Fibroblast of villous mesenchyme (primary cell): ENCODE data around the gene MYNN. TPM values are rescaled to one million over a fixed set of nuclear protein-coding genes. Genes with fewer than 3 reads are reported as not detected.
A peak's percentile ranks its signal among the peaks of the same experiment; 100 is the strongest.

ENCODE experiments used
- DNase-seq: peaks from one replicate; pipeline ENCODE4 v3.0.0-alpha.2; 2010; ENCODE audit warnings: low read depth
- H3K4me3 ChIP-seq: 2 replicates; pipeline ENCODE4 v1.5.1; 2011; ENCODE audit warnings: low read depth, mild to moderate bottlenecking, low read length
- total RNA-seq: library from RNA; depleted of rRNA; stranded (reverse); fragments of >200 nt; gene quantifications from 2 replicates; pipeline ENCODE4 v1.2.3, GENCODE V29; 2012
- TF ChIP-seq, protein P1 (sequence below): IDR thresholded peaks from 2 replicates; pipeline ENCODE4 v1.5.1; 2012; ENCODE audit warnings: low read depth, mild to moderate bottlenecking, low read length; ENCODE audit not compliant: insufficient read depth

MYNN gene
- total RNA-seq, 1 donor, result 25.5 TPM

DNA sequence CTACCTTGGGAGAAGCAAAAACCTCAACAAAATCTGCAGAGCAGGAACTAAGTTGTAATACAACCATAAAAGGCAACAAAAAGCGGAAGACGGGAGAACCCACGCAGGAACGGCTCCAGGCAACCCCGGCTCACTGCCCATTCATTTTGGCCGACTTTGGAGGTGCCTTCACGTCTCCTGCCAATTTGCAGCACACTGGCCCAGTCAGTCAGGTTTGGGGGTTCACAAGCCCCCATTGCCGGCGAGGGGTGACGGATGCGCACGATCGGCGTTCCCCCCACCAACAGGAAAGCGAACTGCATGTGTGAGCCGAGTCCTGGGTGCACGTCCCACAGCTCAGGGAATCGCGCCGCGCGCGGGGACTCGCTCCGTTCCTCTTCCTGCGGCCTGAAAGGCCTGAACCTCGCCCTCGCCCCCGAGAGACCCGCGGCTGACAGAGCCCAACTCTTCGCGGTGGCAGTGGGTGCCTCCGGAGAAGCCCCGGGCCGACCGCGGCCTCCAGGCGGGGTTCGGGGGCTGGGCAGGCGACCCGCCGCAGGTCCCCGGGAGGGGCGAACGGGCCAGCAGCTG is 8.8 kb upstream of the MYNN start:
- peak overlapping the region; percentile 79 for H3K4me3 ChIP-seq
- peak; percentile 42 for DNase-seq

DNA sequence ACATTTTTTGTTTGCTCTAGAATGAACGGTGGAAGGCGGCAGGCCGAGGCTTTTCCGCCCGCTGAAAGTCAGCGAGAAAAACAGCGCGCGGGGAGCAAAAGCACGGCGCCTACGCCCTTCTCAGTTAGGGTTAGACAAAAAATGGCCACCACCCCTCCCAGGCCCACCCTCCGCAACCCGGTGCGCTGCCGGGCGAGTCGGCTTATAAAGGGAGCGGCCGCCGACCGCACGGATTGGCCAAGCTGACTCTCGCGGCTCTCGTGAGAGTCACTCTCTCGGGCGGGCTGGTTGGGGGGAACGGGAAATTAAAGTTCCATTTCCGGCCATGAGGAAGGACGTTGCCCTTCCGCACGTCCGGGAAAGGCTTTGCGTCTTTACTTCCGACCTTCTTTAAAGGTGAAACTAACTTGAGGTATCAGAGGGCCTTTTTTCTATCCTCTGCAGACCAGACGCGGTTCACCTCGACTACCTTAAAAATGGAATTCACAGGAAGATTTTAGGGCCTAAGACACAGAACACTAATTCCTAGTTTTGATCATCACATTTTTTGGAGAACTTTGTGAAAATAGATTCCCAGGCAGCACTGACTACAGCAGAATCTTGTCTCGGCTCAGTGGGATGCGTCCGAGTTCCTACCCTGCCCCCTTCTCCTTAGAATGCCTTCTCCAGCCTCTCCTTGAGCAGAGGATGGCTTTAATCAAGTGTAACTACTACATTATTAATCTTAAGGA is 8.1 kb upstream of the MYNN start, which contains the start of gene TERC:
Gene TERC, minus strand, starts transcription at position 179 of the 731 bp plus-strand sequence.
- DNase-seq, result peak; percentile 90
- H3K4me3 ChIP-seq, result peak within 1 kb of the TSS; percentile 79
- TF ChIP-seq, protein P1, sequence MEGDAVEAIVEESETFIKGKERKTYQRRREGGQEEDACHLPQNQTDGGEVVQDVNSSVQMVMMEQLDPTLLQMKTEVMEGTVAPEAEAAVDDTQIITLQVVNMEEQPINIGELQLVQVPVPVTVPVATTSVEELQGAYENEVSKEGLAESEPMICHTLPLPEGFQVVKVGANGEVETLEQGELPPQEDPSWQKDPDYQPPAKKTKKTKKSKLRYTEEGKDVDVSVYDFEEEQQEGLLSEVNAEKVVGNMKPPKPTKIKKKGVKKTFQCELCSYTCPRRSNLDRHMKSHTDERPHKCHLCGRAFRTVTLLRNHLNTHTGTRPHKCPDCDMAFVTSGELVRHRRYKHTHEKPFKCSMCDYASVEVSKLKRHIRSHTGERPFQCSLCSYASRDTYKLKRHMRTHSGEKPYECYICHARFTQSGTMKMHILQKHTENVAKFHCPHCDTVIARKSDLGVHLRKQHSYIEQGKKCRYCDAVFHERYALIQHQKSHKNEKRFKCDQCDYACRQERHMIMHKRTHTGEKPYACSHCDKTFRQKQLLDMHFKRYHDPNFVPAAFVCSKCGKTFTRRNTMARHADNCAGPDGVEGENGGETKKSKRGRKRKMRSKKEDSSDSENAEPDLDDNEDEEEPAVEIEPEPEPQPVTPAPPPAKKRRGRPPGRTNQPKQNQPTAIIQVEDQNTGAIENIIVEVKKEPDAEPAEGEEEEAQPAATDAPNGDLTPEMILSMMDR, result no peak

More for the DNA sequence above, 8.8 kb upstream of the MYNN start:
- TF ChIP-seq, protein P1, result no peak

DNA sequence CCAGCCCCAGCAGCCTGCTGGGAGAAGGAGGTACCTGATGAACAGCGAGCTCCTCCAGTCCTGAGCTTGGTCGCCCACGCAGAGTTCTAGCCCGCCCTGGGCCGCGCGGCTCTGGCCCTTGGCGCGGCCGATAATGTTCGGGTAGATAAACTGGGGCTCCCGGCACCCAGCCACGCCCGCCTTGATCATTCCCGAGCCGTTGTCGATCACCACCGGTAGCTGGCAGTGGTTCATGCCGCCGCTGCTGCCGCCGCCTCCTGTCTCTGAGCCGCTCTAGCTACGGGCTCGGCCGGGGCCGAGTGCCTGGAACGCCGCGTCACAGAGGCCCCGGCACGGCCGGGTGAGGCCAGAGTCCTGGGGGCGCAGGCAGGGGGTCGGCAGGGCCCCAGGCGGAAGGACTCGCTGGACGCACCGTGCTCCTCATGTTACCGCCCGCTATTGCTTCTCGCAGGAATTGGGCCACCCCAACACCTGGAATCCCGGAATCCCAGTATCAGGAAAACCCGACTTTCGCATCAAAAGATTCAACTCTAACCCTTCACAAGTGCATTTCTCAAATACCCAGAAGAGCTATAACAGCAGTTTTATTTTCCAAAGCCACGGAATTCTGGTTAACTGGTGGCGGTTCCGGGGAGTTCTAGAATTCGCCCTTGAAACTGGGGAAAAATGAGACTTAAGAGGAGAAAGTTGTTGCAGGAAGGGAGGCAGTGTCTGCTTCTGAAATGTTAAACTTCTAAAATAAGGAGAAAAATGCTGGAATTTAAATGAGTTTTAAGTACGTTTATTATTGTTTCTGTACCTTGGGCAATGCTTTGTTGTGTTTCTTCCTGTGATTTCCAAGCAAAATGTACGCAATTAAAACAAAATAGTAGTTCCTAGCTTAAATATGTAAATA is 3.7 kb upstream of the MYNN start, which contains the start of gene ACTRT3:
Gene ACTRT3, minus strand, starts transcription at position 275 of the 895 bp plus-strand sequence. Its CDS starts 41 bp downstream, at position 234.
- peak within 1 kb of the TSS; percentile 64 for H3K4me3 ChIP-seq
- TF ChIP-seq, protein P1, result peak; percentile 5
- peak; percentile 35 for DNase-seq

DNA sequence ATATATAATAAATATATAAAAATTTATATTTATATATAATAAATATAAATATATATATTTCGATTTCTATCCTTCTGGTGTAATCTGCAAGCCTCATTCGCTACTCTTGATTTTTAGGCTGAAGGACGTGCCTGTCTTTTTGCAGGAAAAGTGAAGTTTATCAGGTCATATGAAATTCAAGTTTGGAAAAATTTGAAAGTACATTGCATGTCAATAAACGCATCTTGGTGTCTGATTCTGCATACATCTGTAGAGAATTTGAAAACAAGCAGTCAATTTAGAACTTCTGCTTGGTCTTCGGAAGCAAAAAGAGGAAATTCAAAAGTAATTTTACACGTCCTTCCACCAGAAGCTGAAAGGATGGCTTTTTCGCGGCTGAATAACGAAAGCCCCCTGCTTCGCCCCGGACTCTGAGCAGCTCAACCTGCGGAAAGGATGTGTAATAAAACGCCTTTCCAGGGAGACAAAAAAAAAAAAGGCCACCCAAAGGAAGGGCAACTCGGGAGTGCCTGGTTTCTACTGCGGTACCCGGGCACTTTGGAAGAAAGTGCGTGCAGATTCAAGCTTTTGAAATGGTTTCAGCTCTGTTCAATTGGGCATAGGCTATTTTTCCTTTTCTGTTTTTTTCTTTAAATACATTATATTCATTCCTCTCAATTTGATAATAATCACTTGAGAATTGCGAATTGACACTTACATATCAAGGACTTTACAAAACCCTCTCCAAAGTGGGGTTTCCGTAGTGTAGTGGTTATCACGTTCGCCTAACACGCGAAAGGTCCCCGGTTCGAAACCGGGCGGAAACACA is 1.5 kb upstream of the MYNN start:
- peak overlapping the region; percentile 91 for H3K4me3 ChIP-seq
- peak; percentile 82 for DNase-seq
- TF ChIP-seq, protein P1, result no peak

DNA sequence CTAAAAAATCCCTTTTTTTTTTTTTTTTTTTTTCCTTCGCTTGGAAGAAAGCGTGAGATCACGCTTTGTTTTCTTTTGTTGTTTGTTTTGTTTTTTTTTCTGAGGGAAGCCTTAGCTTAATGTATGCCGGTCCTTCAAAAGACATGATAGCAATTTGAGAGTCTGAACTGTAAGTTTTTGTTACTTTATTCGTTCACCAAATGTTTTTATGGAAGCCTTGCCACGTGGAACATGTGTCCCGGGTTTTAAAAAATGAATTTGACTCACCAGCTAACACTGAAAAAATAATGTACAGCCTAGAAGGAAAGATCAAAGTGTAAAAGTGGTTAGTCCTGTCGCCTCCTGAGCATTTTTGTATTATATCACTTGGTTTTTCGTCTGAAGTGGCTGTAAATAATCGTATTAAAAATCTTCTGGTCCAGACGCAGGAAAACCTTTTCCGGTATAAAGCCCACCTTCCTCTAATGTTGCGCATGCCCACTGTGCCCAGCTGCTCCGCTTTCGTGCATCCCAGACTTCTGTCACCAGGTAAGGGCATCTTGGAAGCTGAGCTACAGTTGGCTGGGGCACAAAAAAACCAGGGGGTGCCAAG is 795 bp upstream of the MYNN start:
- TF ChIP-seq, protein P1, result no peak
- H3K4me3 ChIP-seq, result peak overlapping the region; percentile 91
- peak; percentile 83 for DNase-seq
